Keratinocyte (primary cell): ENCODE results near the gene GDPD5.

Experiments used
- EZH2 ChIP-seq: IDR thresholded peaks from one replicate; pipeline ENCODE4 v1.6.1; 2012; ENCODE audit warnings: inconsistent platforms, mild to moderate bottlenecking, low read length, moderate library complexity
- TF ChIP-seq, protein P1 (sequence below), 3 experiments: IDR thresholded peaks in 1 of 3; conservative IDR thresholded peaks in 1 of 3; optimal IDR thresholded peaks in 1 of 3; 2 replicates in 2 of 3; 3 replicates in 1 of 3; pipeline versions ENCODE3 to v1.5.1; 2011; ENCODE audit warnings: low read length in 3 of 3, mild to moderate bottlenecking in 3 of 3, moderate library complexity in 2 of 3, control low read depth in 1 of 3, inconsistent platforms in 1 of 3; ENCODE audit not compliant: insufficient read depth in 2 of 3; ENCODE audit errors: extremely low read depth in 1 of 3

DNA sequence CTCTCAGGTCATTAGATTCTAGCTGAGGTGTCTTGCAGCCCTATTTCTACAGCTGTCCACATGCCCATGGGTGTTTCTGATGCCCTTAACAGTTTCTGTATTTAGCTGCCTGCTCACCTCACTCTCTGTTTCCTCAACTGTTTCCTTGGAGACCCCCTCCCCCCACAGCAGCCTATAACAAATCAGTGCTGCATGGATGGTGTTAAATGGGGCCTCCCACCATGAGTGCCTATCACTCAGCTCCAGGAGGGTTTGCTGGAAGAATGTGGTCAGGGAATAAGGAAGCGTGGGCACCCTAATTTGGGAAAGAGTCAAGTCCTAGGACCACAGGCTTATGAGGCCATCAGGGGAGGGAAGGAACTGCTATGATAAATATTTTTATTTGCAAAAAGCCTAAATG is 101.3 kb downstream of the GDPD5 start:
- TF ChIP-seq, protein P1, sequence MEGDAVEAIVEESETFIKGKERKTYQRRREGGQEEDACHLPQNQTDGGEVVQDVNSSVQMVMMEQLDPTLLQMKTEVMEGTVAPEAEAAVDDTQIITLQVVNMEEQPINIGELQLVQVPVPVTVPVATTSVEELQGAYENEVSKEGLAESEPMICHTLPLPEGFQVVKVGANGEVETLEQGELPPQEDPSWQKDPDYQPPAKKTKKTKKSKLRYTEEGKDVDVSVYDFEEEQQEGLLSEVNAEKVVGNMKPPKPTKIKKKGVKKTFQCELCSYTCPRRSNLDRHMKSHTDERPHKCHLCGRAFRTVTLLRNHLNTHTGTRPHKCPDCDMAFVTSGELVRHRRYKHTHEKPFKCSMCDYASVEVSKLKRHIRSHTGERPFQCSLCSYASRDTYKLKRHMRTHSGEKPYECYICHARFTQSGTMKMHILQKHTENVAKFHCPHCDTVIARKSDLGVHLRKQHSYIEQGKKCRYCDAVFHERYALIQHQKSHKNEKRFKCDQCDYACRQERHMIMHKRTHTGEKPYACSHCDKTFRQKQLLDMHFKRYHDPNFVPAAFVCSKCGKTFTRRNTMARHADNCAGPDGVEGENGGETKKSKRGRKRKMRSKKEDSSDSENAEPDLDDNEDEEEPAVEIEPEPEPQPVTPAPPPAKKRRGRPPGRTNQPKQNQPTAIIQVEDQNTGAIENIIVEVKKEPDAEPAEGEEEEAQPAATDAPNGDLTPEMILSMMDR (optimal IDR thresholded peaks at IDR 0.05 in 1 of 3, IDR thresholded peaks at IDR 0.05 in 1 of 3, conservative IDR thresholded peaks at IDR 0.05 in 1 of 3; ENCODE audit: extremely low read depth in 1 of 3, insufficient read depth in 2 of 3, low read length in 3 of 3) = no peak
- TF ChIP-seq EZH2 = no peak
